Effector memory CD4-positive, alpha-beta T cell (primary cell): ENCODE data around the gene RAD51B.

Source experiments
- DNase-seq, 3 donors: peaks; one replicate each; pipeline ENCODE4 v3.0.0-alpha.2; 2020
- H3K27ac ChIP-seq: 2 replicates; pipeline ENCODE4 v1.7.0; 2013; ENCODE audit warnings: mild to moderate bottlenecking, low read length, moderate library complexity; ENCODE audit not compliant: insufficient read depth, poor library complexity, severe bottlenecking
- H3K27me3 ChIP-seq: replicated peaks from 2 replicates; pipeline ENCODE4 v1.7.0; 2013; ENCODE audit warnings: mild to moderate bottlenecking, low read length; ENCODE audit not compliant: insufficient read depth, control insufficient read depth, poor library complexity, severe bottlenecking
- H3K36me3 ChIP-seq: 2 replicates; pipeline ENCODE4 v1.7.0; 2013; ENCODE audit warnings: mild to moderate bottlenecking, low read length, moderate library complexity; ENCODE audit not compliant: control insufficient read depth, insufficient read depth
- H3K4me1 ChIP-seq: 2 replicates; pipeline ENCODE4 v1.7.0; 2013; ENCODE audit warnings: low read length, mild to moderate bottlenecking; ENCODE audit not compliant: control insufficient read depth, insufficient read depth, poor library complexity, severe bottlenecking
- H3K4me3 ChIP-seq: 2 replicates; pipeline ENCODE4 v1.7.0; 2013; ENCODE audit warnings: low read length, low read depth, mild to moderate bottlenecking; ENCODE audit not compliant: insufficient read depth, poor library complexity, severe bottlenecking
- H3K9me3 ChIP-seq: 2 replicates; pipeline ENCODE4 v1.7.0; 2013; ENCODE audit warnings: mild to moderate bottlenecking, low read length, moderate library complexity; ENCODE audit not compliant: control insufficient read depth

RAD51B gene

DNA sequence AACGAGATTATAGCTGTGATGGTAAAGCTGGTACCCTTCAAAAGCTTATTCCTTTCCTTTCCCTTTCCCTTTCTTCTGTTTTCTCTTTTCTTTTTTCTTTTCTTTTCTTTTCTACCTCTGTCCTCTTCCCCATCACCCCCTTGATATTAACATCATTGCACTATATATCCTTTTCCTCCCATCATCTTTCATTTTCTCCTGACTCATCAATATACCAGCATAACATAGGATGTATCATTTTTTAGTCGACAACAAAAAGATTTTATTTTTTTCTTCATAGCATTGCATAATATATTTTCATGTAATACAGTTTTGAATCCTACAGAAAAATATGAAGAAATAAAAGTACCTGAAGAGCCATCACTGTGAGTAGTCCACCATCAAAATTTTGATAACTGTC, 230.6 kb downstream of the RAD51B start:
- Histone ChIP-seq H3K4me3 (no peak overlapping the region), H3K36me3 (no peaks in the 10 kb centered on the region), H3K27me3 (no peaks in the 10 kb centered on the region), H3K27ac (no peak overlapping the region), H3K4me1 (no peaks in the 10 kb centered on the region), H3K9me3 (no peaks in the 10 kb centered on the region)
- no peak for DNase-seq

DNA sequence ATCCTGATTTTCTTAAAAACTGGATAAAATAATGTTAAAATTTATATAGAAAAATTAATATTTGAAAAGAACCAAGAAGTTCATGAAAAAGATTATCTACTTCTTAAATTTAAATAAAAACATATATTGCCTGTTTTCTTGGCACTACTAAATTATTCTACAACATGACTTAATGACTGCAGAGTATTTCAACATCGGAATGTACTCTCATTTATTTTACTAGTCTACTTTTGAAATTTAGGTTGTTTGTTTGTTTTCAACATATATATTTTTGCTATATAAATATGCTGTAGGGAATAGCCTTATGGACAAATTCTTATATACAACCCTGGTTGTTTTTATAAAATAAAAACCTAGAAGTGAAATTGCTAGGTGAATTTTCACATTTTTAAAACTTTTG, 231.6 kb downstream of the RAD51B start:
- DNase-seq: no peak
- no peaks in the 10 kb centered on the region for H3K4me1 ChIP-seq
- H3K36me3 ChIP-seq: no peaks in the 10 kb centered on the region
- H3K27me3 ChIP-seq: no peaks in the 10 kb centered on the region
- no peaks in the 10 kb centered on the region for H3K9me3 ChIP-seq
- H3K4me3 ChIP-seq: no peak overlapping the region
- H3K27ac ChIP-seq: no peak overlapping the region

GRCh38 chr14:68060198-68060597, 240.6 kb downstream of the RAD51B start:
- no peak for DNase-seq

DNA sequence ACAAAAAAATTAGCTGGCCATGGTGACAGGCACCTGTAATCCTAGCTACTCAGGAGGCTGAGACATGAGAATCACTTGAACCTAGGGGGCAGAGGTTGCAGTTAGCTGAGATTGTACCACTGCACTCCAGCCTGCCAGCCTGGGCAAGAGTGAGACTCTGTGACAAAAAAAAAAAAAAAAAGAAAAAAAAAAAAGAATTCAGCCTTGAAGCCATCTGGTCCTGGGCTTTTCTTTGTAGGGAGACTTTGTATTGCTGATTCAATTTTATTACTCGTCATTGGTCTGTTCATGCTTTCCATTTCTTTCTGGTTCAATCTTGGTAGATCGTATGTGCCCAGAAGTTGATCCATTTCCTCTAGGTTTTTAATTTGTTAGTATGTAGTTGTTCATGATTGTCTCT, 243.1 kb downstream of the RAD51B start:
- Histone ChIP-seq H3K27me3 (no peaks in the 10 kb centered on the region), H3K4me1 (no peaks in the 10 kb centered on the region), H3K9me3 (no peaks in the 10 kb centered on the region), H3K36me3 (no peaks in the 10 kb centered on the region), H3K4me3 (no peak overlapping the region), H3K27ac (no peak overlapping the region)
- no peak for DNase-seq

More at GRCh38 chr14:68060198-68060597, 240.6 kb downstream of the RAD51B start:
- Histone ChIP-seq H3K27me3 (no peaks in the 10 kb centered on the region), H3K4me1 (no peaks in the 10 kb centered on the region), H3K27ac (no peak overlapping the region), H3K4me3 (no peak overlapping the region), H3K36me3 (no peaks in the 10 kb centered on the region), H3K9me3 (no peaks in the 10 kb centered on the region)

- no peak for DNase-seq
- H3K4me1 ChIP-seq: no peaks in the 10 kb centered on the region
- H3K27ac ChIP-seq: no peak overlapping the region
- no peaks in the 10 kb centered on the region for H3K27me3 ChIP-seq
- no peak overlapping the region for H3K4me3 ChIP-seq
- no peaks in the 10 kb centered on the region for H3K9me3 ChIP-seq
- H3K36me3 ChIP-seq: no peaks in the 10 kb centered on the region
Observed at GRCh38 chr14:68065322-68065721, 245.7 kb downstream of the RAD51B start.

GRCh38 chr14:68074765-68075381, 255.3 kb downstream of the RAD51B start:
- H3K27ac ChIP-seq: no peak overlapping the region
- no peaks in the 10 kb centered on the region for H3K27me3 ChIP-seq
- H3K4me3 ChIP-seq: no peak overlapping the region
- no peaks in the 10 kb centered on the region for H3K36me3 ChIP-seq
- no peak for DNase-seq
- no peaks in the 10 kb centered on the region for H3K4me1 ChIP-seq
- peaks cover 8% of the 10 kb centered on the region for H3K9me3 ChIP-seq

GRCh38 chr14:68075382-68076029, 255.9 kb downstream of the RAD51B start:
- H3K4me1 ChIP-seq: no peaks in the 10 kb centered on the region
- no peaks in the 10 kb centered on the region for H3K27me3 ChIP-seq
- DNase-seq: no peak
- no peaks in the 10 kb centered on the region for H3K36me3 ChIP-seq
- H3K9me3 ChIP-seq: peaks cover 8% of the 10 kb centered on the region
- H3K27ac ChIP-seq: no peak overlapping the region
- H3K4me3 ChIP-seq: no peak overlapping the region

GRCh38 chr14:68076451-68076850, 256.9 kb downstream of the RAD51B start:
- H3K27ac ChIP-seq: no peak overlapping the region
- no peak for DNase-seq
- peaks cover 8% of the 10 kb centered on the region for H3K9me3 ChIP-seq
- no peaks in the 10 kb centered on the region for H3K4me1 ChIP-seq
- H3K27me3 ChIP-seq: no peaks in the 10 kb centered on the region
- no peak overlapping the region for H3K4me3 ChIP-seq
- H3K36me3 ChIP-seq: no peaks in the 10 kb centered on the region

DNA sequence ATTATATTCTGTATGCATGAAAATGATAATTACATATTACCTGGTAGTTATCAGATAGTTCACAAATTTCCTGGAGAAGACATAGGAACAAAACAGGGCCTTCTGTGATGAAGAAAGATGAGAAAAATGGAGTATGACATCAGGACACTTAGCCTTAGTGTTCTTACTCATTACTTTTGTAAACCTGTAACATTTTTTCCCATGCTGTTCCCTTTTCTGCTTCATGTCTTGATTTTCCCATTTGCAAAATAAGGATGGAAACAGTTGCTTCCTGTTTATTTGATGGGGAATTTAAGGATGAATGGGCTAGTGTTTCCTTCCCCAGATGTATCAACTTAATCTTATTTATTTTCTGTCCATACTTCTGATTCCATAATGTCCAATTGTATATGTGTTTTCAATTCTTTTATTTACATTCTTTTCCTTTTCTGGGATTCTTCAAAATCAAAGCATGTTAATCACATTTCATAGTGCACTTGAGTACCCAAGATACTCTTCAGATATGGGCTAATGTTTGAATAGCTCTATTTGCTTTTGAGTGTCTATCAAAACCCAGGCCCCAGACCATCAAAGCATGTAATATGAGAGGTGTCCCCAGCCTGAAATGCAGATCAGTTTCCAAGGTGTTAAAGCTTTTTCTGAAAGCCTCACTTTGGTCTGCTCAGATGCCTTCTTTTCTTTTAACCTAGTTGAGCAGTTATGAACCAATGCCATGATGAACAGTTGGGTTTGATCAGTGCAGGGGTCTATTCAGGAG, 260.5 kb downstream of the RAD51B start:
- Histone ChIP-seq H3K27ac (no peak overlapping the region), H3K36me3 (no peaks in the 10 kb centered on the region), H3K27me3 (no peaks in the 10 kb centered on the region), H3K4me3 (no peak overlapping the region), H3K9me3 (no peaks in the 10 kb centered on the region), H3K4me1 (no peaks in the 10 kb centered on the region)
- no peak for DNase-seq

- Histone ChIP-seq H3K9me3 (no peaks in the 10 kb centered on the region), H3K4me3 (no peak overlapping the region), H3K36me3 (no peaks in the 10 kb centered on the region), H3K4me1 (no peaks in the 10 kb centered on the region), H3K27me3 (no peaks in the 10 kb centered on the region), H3K27ac (no peak overlapping the region)
- DNase-seq: no peak
Observed at GRCh38 chr14:68081489-68081888, 261.9 kb downstream of the RAD51B start.
